Neural progenitor cell (in vitro differentiated cells): ENCODE results near the gene STARD10. TPM values are rescaled to one million over a fixed set of nuclear protein-coding genes. Genes with fewer than 3 reads are reported as not detected.

ENCODE experiments used
- DNase-seq: peaks from one replicate; pipeline ENCODE4 v3.0.0-alpha.2; 2016; ENCODE audit warnings: low spot score
- H2AFZ ChIP-seq: fragments of 200-600 bp; sonication (generic); replicated peaks from 2 replicates; pipeline ENCODE4 v1.6.1; 2016; ENCODE audit warnings: antibody characterized with exemption
- H3F3A ChIP-seq: fragments of 200-600 bp; sonication (generic); 2 replicates; pipeline ENCODE4 v1.6.1; 2016; ENCODE audit warnings: antibody characterized with exemption, low read depth
- H3K27ac ChIP-seq: fragments of 200-600 bp; sonication (generic); 2 replicates; pipeline ENCODE4 v1.5.1; 2016; ENCODE audit warnings: mild to moderate bottlenecking
- H3K27me3 ChIP-seq: fragments of 200-600 bp; sonication (generic); 2 replicates; pipeline ENCODE4 v1.6.1; 2016; ENCODE audit warnings: mild to moderate bottlenecking, moderate library complexity
- H3K36me3 ChIP-seq: fragments of 200-600 bp; sonication (generic); 2 replicates; pipeline ENCODE4 v1.5.1; 2016
- H3K4me1 ChIP-seq: fragments of 200-600 bp; sonication (generic); 2 replicates; pipeline ENCODE4 v1.6.1; 2016; ENCODE audit warnings: mixed run types
- H3K4me2 ChIP-seq: fragments of 200-600 bp; sonication (generic); 2 replicates; pipeline ENCODE4 v1.6.1; 2016
- H3K4me3 ChIP-seq: fragments of 200-600 bp; sonication (generic); 2 replicates; pipeline ENCODE4 v1.5.1; 2016
- H3K79me2 ChIP-seq: fragments of 200-600 bp; sonication (generic); 2 replicates; pipeline ENCODE4 v1.6.1; 2016; ENCODE audit warnings: low read depth
- H3K9ac ChIP-seq: fragments of 200-600 bp; sonication (generic); 2 replicates; pipeline ENCODE4 v1.6.1; 2016
- H3K9me3 ChIP-seq: fragments of 200-600 bp; sonication (generic); 2 replicates; pipeline ENCODE4 v1.5.1; 2016; ENCODE audit warnings: low read depth
- H4K20me1 ChIP-seq: fragments of 200-600 bp; sonication (generic); 2 replicates; pipeline ENCODE4 v1.6.1; 2016; ENCODE audit warnings: low read depth
- H3K27ac Mint-ChIP-seq: 3 replicates; pipeline ENCODE4 v1.8.0; 2021; ENCODE audit warnings: mixed read lengths
- H3K27me3 Mint-ChIP-seq: 2 replicates; pipeline ENCODE4 v1.8.0; 2022; ENCODE audit warnings: low read depth, mild to moderate bottlenecking, inconsistent platforms, moderate library complexity, mixed read lengths; ENCODE audit not compliant: insufficient read depth
- H3K36me3 Mint-ChIP-seq: 3 replicates; pipeline ENCODE4 v1.8.0; 2021; ENCODE audit warnings: mixed read lengths
- H3K4me1 Mint-ChIP-seq: 3 replicates; pipeline ENCODE4 v1.8.0; 2021; ENCODE audit warnings: mixed read lengths
- H3K4me3 Mint-ChIP-seq: 3 replicates; pipeline ENCODE4 v1.8.0; 2021; ENCODE audit warnings: mild to moderate bottlenecking, moderate library complexity, mixed read lengths
- H3K9me3 Mint-ChIP-seq: 3 replicates; pipeline ENCODE4 v1.8.0; 2020; ENCODE audit warnings: mixed read lengths
- CTCF ChIP-seq: fragments of 200-600 bp; sonication (generic); IDR thresholded peaks from 2 replicates; pipeline ENCODE4 v1.5.1; 2017; ENCODE audit warnings: antibody characterized with exemption, mild to moderate bottlenecking
- EZH2 ChIP-seq: fragments of 200-600 bp; sonication (generic); IDR thresholded peaks from 2 replicates; pipeline ENCODE4 v1.6.1; 2017; ENCODE audit warnings: antibody characterized with exemption, mild to moderate bottlenecking, moderate library complexity
- EZH2phosphoT487 ChIP-seq: fragments of 200-600 bp; sonication (generic); IDR thresholded peaks from 2 replicates; pipeline ENCODE4 v1.6.1; 2017; ENCODE audit warnings: antibody characterized with exemption
- total RNA-seq: library from RNA; depleted of rRNA; stranded (reverse); fragments of >200 nt; gene quantifications from 2 replicates; pipeline ENCODE4 v1.2.3, GENCODE V29; 2015; ENCODE audit warnings: low replicate concordance

The STARD10 gene
- total RNA-seq, 1 donor from 2014 or later = 13.0 TPM

- H3K9ac ChIP-seq = no peak overlapping the region
- no peaks in the 10 kb centered on the region for H3K27me3 ChIP-seq
- peaks cover 15% of the 10 kb centered on the region for H3K4me1 Mint-ChIP-seq
- H3K4me2 ChIP-seq = no peak overlapping the region
- peaks cover 15% of the 10 kb centered on the region for H3K4me1 ChIP-seq
- no peaks in the 10 kb centered on the region for H3K9me3 Mint-ChIP-seq
- no peak overlapping the region for H3K27ac ChIP-seq
- TF ChIP-seq EZH2 = no peak
- TF ChIP-seq EZH2phosphoT487 = no peak
- TF ChIP-seq CTCF = no peak
- DNase-seq = no peak
- H3K79me2 ChIP-seq = no peaks in the 10 kb centered on the region
- H3K27me3 Mint-ChIP-seq = peaks cover 2% of the 10 kb centered on the region
- no peak overlapping the region for H3K4me3 Mint-ChIP-seq
- peak overlapping the region; percentile 42 for H3K27ac Mint-ChIP-seq
- H3K9me3 ChIP-seq = no peaks in the 10 kb centered on the region
- H3F3A ChIP-seq = no peaks in the 10 kb centered on the region
- H3K36me3 Mint-ChIP-seq = peaks cover 4% of the 10 kb centered on the region
- H3K36me3 ChIP-seq = no peaks in the 10 kb centered on the region
- no peak overlapping the region for H2AFZ ChIP-seq
- no peaks in the 10 kb centered on the region for H4K20me1 ChIP-seq
- no peak overlapping the region for H3K4me3 ChIP-seq
Measured at GRCh38 chr11:72829884-72830533, 36.2 kb upstream of the STARD10 start.

GRCh38 chr11:72829178-72829577 lies 35.3 kb upstream of the STARD10 start:
- no peak overlapping the region for H3K4me3 ChIP-seq
- no peaks in the 10 kb centered on the region for H3K79me2 ChIP-seq
- Mint-ChIP-seq H3K4me1 (peaks cover 15% of the 10 kb centered on the region), H3K9me3 (no peaks in the 10 kb centered on the region), H3K27ac (peak overlapping the region; percentile 36), H3K4me3 (no peak overlapping the region), H3K36me3 (peaks cover 4% of the 10 kb centered on the region), H3K27me3 (peaks cover 4% of the 10 kb centered on the region)
- H3F3A ChIP-seq = no peaks in the 10 kb centered on the region
- no peak for DNase-seq
- H3K27me3 ChIP-seq = no peaks in the 10 kb centered on the region
- no peak overlapping the region for H3K4me2 ChIP-seq
- TF ChIP-seq CTCF = no peak
- no peak for TF ChIP-seq EZH2phosphoT487
- no peak for TF ChIP-seq EZH2
- no peaks in the 10 kb centered on the region for H3K9me3 ChIP-seq
- no peaks in the 10 kb centered on the region for H4K20me1 ChIP-seq
- no peak overlapping the region for H3K27ac ChIP-seq
- no peak overlapping the region for H2AFZ ChIP-seq
- H3K4me1 ChIP-seq = peaks cover 9% of the 10 kb centered on the region
- H3K9ac ChIP-seq = no peak overlapping the region
- no peaks in the 10 kb centered on the region for H3K36me3 ChIP-seq

GRCh38 chr11:72828692-72829101 lies 34.9 kb upstream of the STARD10 start:
- no peak overlapping the region for H2AFZ ChIP-seq
- H3K27ac ChIP-seq = no peak overlapping the region
- no peaks in the 10 kb centered on the region for H3K36me3 ChIP-seq
- H3K4me2 ChIP-seq = no peak overlapping the region
- Mint-ChIP-seq H3K36me3 (peaks cover 4% of the 10 kb centered on the region), H3K27me3 (peaks cover 4% of the 10 kb centered on the region), H3K4me3 (no peak overlapping the region), H3K9me3 (no peaks in the 10 kb centered on the region), H3K27ac (no peak overlapping the region), H3K4me1 (peaks cover 15% of the 10 kb centered on the region)
- DNase-seq = no peak
- H3K9ac ChIP-seq = no peak overlapping the region
- H3K9me3 ChIP-seq = no peaks in the 10 kb centered on the region
- H3K27me3 ChIP-seq = no peaks in the 10 kb centered on the region
- H4K20me1 ChIP-seq = no peaks in the 10 kb centered on the region
- H3K4me1 ChIP-seq = peaks cover 4% of the 10 kb centered on the region
- TF ChIP-seq EZH2phosphoT487 (no peak), EZH2 (no peak), CTCF (no peak)
- no peak overlapping the region for H3K4me3 ChIP-seq
- H3K79me2 ChIP-seq = no peaks in the 10 kb centered on the region
- H3F3A ChIP-seq = no peaks in the 10 kb centered on the region
